NK-92 (cell line): ENCODE measurements around the gene FANCE.
"Not testable (repeated sequence)": the region's sequence is repeated elsewhere in the genome, so short reads cannot be mapped to it uniquely, and the experiment has no call there.

ENCODE experiments used
- DNase-seq: peaks from one replicate; lab custom pipeline; 2025; ENCODE audit not compliant: unreplicated experiment; lab: John Stamatoyannopoulos, UW

FANCE gene

GRCh38 chr6:35429463-35429862, 22.7 kb upstream of the FANCE start:
- no peak for DNase-seq

DNA sequence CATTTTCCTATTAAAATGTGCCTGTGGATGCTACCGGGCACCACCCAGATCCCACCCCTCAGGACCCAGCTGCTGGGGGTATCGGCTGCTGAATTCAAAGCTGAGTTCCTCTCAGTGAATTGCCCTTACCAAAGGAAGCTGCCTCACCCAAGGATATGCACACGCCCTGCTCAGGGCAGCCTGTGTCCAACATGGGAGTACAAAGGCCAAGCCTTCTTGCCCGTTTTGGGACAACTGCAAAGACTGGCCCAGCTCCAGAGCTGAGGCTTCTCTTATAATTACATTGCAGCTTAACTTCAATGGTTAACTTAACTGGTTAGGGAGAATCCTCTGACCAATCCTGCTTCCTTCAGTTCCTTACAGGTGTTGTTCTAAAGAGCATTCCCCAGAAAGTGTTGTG, 19.8 kb upstream of the FANCE start:
- no peak for DNase-seq

DNA sequence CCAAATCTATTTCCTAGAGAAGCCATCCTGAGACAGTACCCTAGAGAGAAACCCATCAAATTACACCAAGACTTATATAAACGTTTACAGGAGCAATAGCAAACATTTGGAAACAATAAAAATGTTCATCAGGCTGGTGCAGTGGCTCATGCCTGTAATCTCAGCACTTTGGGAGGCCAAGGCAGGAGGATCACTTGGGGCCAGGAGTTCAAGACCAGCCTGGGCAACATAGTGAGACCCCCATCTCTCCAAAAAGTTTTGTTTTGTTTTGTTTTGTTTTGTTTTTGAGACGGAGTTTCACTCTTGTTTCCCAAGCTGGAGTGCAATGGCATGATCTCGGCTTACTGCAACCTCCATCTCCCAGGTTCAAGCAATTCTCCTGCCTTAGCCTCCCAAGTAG, 19.4 kb upstream of the FANCE start:
- DNase-seq: not testable (repeated sequence)

- DNase-seq: no peak
These were observed 16.9 kb upstream of the FANCE start for GRCh38 chr6:35435074-35435837.

GRCh38 chr6:35436071-35436857, 15.9 kb upstream of the FANCE start:
- no peak for DNase-seq

- not testable (repeated sequence) for DNase-seq
These were observed 13.6 kb upstream of the FANCE start for GRCh38 chr6:35438378-35439065.

- no peak for DNase-seq
These were observed 12.8 kb upstream of the FANCE start for GRCh38 chr6:35439308-35439707.

- DNase-seq: no peak
These were observed 10.9 kb upstream of the FANCE start for GRCh38 chr6:35441205-35441604.

DNA sequence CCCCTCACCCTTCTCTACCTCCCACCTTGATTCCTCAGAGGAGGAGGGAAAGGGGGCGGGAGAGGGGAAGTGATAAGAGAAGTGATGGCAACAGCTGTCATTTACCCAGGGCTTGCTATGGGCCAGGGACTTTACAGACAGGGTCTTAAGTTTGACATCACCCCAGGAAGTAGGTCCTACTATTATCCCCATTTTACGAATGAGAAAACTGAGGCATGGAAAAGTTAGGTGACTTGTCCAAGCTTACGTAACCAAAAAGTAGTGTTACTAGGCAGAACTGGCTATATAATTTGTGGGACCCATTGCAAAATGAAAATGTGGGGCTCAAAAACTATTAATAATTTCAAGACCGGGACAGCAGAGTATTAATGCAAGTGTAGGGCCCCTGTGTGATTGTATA, 10.5 kb upstream of the FANCE start:
- DNase-seq: no peak

DNA sequence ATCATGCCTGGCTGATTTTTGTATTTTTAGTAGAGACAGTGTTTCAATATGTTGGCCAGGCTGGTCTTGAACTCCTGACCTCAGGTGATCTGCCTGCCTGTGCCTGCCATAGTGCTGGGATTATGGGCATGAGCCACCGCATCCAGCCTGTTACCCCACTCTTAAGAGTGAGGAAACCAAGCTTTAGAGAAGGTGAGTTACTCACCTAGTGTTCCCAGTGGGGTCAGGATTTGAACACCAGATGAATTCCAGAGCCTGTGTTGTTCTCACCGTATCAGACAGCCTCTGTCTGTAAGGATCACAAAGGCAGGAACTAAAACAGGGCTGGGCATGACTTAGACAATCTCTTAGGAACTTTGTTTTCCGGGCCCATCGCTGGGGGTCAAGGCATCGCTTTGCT, 9.4 kb upstream of the FANCE start:
- DNase-seq: no peak

- DNase-seq: no peak
These were observed 8.7 kb upstream of the FANCE start for GRCh38 chr6:35443341-35444030.

DNA sequence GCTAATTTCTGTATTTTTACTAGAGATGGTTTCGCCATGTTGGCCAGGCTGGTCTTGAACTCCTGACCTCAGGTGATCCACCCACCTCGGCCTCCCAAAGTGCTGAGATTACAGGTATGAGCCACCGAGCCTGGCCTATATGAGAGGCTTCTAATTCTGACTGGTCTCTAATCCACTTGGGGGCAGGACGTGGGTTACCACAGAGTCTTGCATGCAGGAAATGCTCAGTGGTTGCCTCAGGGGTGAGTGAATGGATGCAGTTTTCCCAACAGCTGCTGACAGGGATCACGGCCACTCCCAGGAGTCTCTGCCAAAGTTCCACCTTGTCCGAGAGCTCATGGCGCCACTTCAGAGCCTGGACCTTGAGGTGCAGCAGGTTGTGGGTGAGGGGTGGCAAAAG, 6.4 kb upstream of the FANCE start:
- no peak for DNase-seq

DNA sequence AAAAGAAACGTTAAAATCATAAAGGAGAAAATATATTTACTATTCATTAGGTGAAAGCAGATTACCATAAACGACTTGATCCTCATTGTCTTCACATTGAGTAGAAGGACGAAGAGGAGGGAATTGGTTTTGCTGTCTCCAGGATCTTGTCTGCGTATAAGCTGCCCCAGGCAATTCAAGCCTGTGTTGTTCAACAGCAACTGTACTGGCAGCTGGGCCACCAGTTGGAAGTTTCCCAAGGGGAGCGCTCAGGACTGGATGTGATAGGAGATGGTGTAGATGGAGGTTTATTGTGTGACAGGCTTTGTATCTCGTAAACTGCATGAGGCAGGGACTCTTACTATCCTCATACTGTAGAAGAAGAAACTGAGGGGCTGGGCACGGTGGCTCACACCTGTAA, 3.9 kb upstream of the FANCE start:
- DNase-seq: no peak

DNA sequence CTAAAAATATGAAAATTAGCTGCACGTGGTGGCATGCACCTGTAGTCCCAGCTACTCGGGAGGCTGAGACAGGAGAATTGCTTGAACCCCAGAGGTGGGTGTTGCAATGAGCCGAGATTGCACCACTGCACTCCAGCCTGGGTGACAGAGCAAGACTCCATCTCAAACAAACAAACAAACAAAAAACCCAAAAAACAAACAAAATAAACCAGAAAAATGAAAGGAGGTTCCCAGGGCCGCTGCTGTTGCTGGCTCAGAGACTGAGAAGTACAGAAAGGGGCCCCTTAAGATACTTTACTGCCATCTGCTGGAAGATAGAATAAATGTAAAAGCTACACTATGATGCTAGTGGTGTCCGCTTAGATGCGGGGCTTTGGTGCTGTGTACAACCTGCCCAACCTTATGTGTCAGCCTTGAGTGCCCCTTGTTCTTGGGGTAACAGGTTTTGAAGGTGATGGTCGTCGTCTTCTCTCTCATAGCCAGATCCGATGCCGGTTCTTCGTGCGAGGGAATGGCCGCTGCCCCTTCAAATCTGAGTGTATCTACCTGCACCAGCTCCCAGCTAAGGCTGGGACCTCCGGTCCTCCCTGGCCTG, 2.8 kb upstream of the FANCE start:
- no peak for DNase-seq

DNA sequence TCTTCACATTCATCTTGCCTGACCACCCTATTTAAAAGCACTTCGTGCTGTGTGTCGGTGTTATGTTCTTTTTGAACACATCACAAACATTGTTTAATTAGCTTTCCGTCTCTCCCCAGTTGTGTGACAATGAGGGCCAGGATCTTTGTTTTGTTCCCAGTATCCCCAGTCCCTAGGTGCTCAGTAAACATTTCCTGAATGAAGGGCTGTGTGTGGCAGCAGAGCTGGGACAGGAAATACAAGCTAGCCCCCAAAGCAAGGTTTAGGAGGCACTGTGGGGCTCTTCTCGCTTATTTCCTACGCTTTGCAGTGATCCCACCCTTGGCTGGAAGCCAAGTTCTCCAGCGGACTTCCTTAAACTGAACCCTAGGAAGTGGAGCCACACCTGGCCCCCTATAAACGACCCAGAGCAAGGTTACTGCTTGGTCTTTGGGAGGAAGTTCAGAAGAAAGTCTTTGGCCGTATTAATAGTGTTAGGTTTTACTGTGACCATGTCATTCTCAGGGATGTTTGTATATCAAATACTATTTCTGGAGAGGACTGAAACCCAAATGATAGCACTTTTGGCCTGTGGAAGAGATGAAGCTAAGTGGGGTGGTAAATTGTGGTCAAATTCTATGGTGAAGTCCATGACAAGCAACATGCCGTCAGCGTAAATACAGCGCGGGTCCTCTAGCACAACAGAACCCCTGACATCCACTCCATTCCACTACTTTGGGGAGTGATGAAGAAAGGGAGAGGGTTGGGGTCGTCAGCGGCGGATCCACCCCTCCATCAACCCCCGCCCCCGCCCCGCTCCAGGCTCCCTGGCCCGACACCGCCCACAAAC, 570 bp upstream of the FANCE start:
- no peak for DNase-seq

GRCh38 chr6:35453236-35453635, 1.1 kb downstream of the FANCE start:
- no peak for DNase-seq

DNA sequence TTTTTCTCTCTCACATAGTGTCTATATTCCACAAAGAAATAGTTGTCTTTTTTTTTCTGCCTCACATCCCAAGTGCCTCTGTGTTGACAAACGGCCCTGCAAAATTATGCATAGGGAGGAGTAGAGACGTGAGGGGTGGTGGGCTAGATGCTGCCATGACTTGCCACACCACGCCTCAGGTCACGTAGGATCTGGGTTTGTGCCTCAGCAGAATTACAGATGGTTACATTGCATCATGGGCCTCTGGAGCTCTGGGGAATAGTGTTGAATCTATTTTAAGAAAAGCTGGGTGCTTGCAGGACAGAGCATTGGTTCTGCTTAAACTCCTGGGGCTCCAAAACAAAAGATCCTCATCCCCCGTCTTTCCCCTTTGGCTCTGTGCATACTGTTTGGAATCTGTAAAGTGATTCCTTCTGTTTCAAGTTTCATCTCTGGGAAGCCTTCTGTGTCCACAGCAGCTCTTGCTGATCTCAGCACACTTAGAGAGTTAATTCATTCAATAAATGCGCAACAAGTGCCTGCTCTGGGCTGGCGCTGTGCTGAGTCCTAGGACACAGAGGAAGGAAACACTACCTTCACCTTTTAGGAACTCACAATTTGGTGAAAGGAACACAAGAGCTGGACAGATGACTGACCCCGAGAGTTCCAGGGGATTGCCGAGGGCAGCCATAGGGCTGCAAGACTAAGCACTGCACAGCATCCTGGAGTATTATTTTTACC, 2.4 kb downstream of the FANCE start:
- no peak for DNase-seq

DNA sequence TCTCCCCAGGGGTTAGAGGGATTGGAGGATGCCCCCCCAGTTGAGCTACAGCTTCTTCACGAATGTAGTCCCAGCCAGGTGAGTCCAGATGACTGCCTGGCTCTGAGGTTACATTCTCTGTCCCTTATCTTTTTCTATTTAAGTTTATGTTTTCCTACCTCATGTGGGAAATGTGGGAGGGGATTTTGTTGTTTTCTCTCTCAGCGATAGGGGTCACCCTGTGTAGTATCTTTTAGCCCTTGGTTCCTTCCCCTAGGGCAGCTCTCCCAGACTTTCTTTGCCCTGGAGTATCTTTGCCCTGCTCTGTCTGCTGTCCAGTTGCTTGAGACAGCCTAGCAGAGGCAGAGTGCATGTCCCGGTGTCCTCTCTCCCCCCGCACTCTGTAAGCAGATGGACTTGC, 5.8 kb downstream of the FANCE start:
- no peak for DNase-seq

GRCh38 chr6:35461270-35461669, 9.1 kb downstream of the FANCE start:
- no peak for DNase-seq
